K562 (cell line): ENCODE data around the gene MYADM. TPM values are rescaled to one million over a fixed set of nuclear protein-coding genes. Genes with fewer than 3 reads are reported as not detected.
A peak's percentile ranks its signal among the peaks of the same experiment; 100 is the strongest.

Experiments used
- BACH1 ChIP-seq: fragments of 200-800 bp; sonication (Bioruptor generic); IDR thresholded peaks from 2 replicates; pipeline ENCODE4 v1.6.1; 2016; ENCODE audit warnings: missing genetic modification characterization, missing compliant biosample characterization
- ELF1 ChIP-seq: fragments of 200-800 bp; sonication (Bioruptor generic); IDR thresholded peaks from 2 replicates; pipeline ENCODE4 v1.6.1; 2016; ENCODE audit warnings: missing genetic modification characterization, missing compliant biosample characterization
- HDAC8 ChIP-seq: fragments of 450-650 bp; IDR thresholded peaks from 2 replicates; pipeline ENCODE4 v1.6.1; 2016; ENCODE audit warnings: mild to moderate bottlenecking, missing genetic modification characterization, moderate library complexity, missing compliant biosample characterization
- KAT2B ChIP-seq: IDR thresholded peaks from one replicate; pipeline ENCODE4 v1.6.1; 2012; ENCODE audit warnings: low read depth, mild to moderate bottlenecking, control low read depth, inconsistent platforms, low read length, moderate library complexity
- MYBL2 ChIP-seq, 2 experiments: fragments of 450-650 bp in 1 of 2; sonication (generic) in 1 of 2; formaldehyde crosslinking in 1 of 2; IDR thresholded peaks; 2 replicates each; pipeline versions ENCODE4 v1.6.1 to v1.8.1; 2017 to 2022; ENCODE audit warnings: borderline replicate concordance in 1 of 2, inconsistent platforms in 1 of 2, low read depth in 1 of 2, mild to moderate bottlenecking in 1 of 2, missing genetic modification reagents in 1 of 2, moderate library complexity in 1 of 2
- POLR3A ChIP-seq: IDR thresholded peaks from 2 replicates; pipeline ENCODE4 v1.6.1; 2011; ENCODE audit warnings: borderline replicate concordance, mild to moderate bottlenecking, moderate library complexity; ENCODE audit not compliant: insufficient read length, insufficient read depth; ENCODE audit errors: extremely low read depth
- PRMT5 ChIP-seq: sonication (generic); formaldehyde crosslinking; IDR thresholded peaks from 2 replicates; pipeline ENCODE4 v1.5.0; 2020; ENCODE audit warnings: missing genetic modification reagents
- TCFL5 ChIP-seq: fragments of 250-450 bp; sonication (Bioruptor Pico); conservative IDR thresholded peaks from 2 replicates; pipeline ENCODE4 v1.6.1; 2021; ENCODE audit warnings: mild to moderate bottlenecking, moderate library complexity, matching md5 sums
- ZBTB12 ChIP-seq: fragments of 250-450 bp; sonication (Bioruptor Pico); IDR thresholded peaks from 2 replicates; pipeline ENCODE4 v1.4.0; 2020
- ZNF217 ChIP-seq: sonication (generic); formaldehyde crosslinking; IDR thresholded peaks from 2 replicates; pipeline ENCODE4 v1.8.0; 2022; ENCODE audit warnings: mild to moderate bottlenecking, missing genetic modification reagents
- ZNF316 ChIP-seq: fragments of 450-650 bp; IDR thresholded peaks from 2 replicates; pipeline ENCODE4 v1.6.1; 2016
- ZNF431 ChIP-seq: sonication (generic); formaldehyde crosslinking; IDR thresholded peaks from 2 replicates; pipeline ENCODE4 v1.8.0; 2022; ENCODE audit warnings: mild to moderate bottlenecking, missing genetic modification reagents
- polyA plus RNA-seq, 8 experiments: library from polyadenylated mRNA; depleted of rRNA in 4 of 8; stranded (reverse) in 5 of 8; unstranded in 3 of 8; fragments of >200 nt; fragmentation: Nextera tagmentation in 2 of 8; fragmentation: Illumina TruSeq in 1 of 8; extraction: Ambion mirVana in 2 of 8; extraction: Trizol in 1 of 8; gene quantifications; 2 replicates each; pipeline versions ENCODE4 v1.2.1 to v1.2.3, GENCODE V29; 2011 to 2014; ENCODE audit warnings: inconsistent platforms in 1 of 8, missing spikeins in 1 of 8
- total RNA-seq, 7 experiments: library from RNA; depleted of rRNA in 6 of 7; stranded (reverse); fragments of >200 nt in 6 of 7; fragmentation: Illumina TruSeq in 2 of 7; extraction: Trizol in 2 of 7; gene quantifications; 2 replicates each; pipeline versions ENCODE4 v1.2.1 to v1.2.3, GENCODE V29; 2011 to 2021; ENCODE audit warnings: low replicate concordance in 1 of 7
- TF ChIP-seq, protein P1 (sequence below): sonication (generic); formaldehyde crosslinking; IDR thresholded peaks from 2 replicates; pipeline ENCODE4 v1.8.0; 2022; ENCODE audit warnings: missing genetic modification reagents, mild to moderate bottlenecking, borderline replicate concordance
- TF ChIP-seq, protein P2 (sequence below): IDR thresholded peaks from 2 replicates; pipeline ENCODE4 v1.6.1; 2011; ENCODE audit warnings: borderline replicate concordance, low read depth, mild to moderate bottlenecking, moderate library complexity, low read length; ENCODE audit not compliant: insufficient read depth, poor library complexity, severe bottlenecking
- TF ChIP-seq, protein P3 (sequence below): IDR thresholded peaks from 3 replicates; pipeline ENCODE4 v1.6.1; 2011; ENCODE audit warnings: borderline replicate concordance, mild to moderate bottlenecking; ENCODE audit not compliant: insufficient read length, insufficient read depth
- TF ChIP-seq, protein P4 (sequence below): fragments of 250-450 bp; sonication (Bioruptor Pico); IDR thresholded peaks from 2 replicates; pipeline ENCODE4 v1.8.0; 2021; ENCODE audit warnings: borderline replicate concordance, mild to moderate bottlenecking, moderate library complexity; ENCODE audit not compliant: poor library complexity, severe bottlenecking
- TF ChIP-seq, protein P5 (sequence below): fragments of 450-650 bp; conservative IDR thresholded peaks from 2 replicates; pipeline ENCODE4 v1.6.1; 2016; ENCODE audit warnings: missing genetic modification characterization, low read depth, mild to moderate bottlenecking, control low read depth, missing compliant biosample characterization

Gene MYADM
- total and polyA plus RNA-seq, 9 of the 15 experiments (the other 6 are each of a cell fraction or from before 2014, with no cell fraction given) = 4.5 to 70.3 (median 14.4) TPM

GRCh38 chr19:53867225-53868090 lies at the start of gene MYADM (continued):
- TF ChIP-seq, protein P1, sequence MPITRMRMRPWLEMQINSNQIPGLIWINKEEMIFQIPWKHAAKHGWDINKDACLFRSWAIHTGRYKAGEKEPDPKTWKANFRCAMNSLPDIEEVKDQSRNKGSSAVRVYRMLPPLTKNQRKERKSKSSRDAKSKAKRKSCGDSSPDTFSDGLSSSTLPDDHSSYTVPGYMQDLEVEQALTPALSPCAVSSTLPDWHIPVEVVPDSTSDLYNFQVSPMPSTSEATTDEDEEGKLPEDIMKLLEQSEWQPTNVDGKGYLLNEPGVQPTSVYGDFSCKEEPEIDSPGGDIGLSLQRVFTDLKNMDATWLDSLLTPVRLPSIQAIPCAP (CRISPR knock-in tag) = no peak
- TF ChIP-seq ZNF217 (CRISPR knock-in tag) (no peak), TCFL5 (CRISPR knock-in tag) (no peak), ZNF316 (no peak), HDAC8 (tag) (no peak), BACH1 (tag) (no peak), KAT2B (no peak), ZNF431 (CRISPR knock-in tag) (no peak), POLR3A (no peak), ELF1 (tag) (peak; percentile 86), PRMT5 (CRISPR knock-in tag) (no peak), MYBL2 (IDR thresholded peaks at IDR 0.05; ENCODE audit: low read depth) (no peak), MYBL2 (CRISPR knock-in tag; IDR thresholded peaks at IDR 0.05; ENCODE audit: borderline replicate concordance) (no peak), ZBTB12 (CRISPR knock-in tag) (no peak)
- TF ChIP-seq, protein P2, sequence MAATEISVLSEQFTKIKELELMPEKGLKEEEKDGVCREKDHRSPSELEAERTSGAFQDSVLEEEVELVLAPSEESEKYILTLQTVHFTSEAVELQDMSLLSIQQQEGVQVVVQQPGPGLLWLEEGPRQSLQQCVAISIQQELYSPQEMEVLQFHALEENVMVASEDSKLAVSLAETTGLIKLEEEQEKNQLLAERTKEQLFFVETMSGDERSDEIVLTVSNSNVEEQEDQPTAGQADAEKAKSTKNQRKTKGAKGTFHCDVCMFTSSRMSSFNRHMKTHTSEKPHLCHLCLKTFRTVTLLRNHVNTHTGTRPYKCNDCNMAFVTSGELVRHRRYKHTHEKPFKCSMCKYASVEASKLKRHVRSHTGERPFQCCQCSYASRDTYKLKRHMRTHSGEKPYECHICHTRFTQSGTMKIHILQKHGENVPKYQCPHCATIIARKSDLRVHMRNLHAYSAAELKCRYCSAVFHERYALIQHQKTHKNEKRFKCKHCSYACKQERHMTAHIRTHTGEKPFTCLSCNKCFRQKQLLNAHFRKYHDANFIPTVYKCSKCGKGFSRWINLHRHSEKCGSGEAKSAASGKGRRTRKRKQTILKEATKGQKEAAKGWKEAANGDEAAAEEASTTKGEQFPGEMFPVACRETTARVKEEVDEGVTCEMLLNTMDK = no peak
- TF ChIP-seq, protein P3, sequence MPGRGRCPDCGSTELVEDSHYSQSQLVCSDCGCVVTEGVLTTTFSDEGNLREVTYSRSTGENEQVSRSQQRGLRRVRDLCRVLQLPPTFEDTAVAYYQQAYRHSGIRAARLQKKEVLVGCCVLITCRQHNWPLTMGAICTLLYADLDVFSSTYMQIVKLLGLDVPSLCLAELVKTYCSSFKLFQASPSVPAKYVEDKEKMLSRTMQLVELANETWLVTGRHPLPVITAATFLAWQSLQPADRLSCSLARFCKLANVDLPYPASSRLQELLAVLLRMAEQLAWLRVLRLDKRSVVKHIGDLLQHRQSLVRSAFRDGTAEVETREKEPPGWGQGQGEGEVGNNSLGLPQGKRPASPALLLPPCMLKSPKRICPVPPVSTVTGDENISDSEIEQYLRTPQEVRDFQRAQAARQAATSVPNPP = no peak
- TF ChIP-seq, protein P4, sequence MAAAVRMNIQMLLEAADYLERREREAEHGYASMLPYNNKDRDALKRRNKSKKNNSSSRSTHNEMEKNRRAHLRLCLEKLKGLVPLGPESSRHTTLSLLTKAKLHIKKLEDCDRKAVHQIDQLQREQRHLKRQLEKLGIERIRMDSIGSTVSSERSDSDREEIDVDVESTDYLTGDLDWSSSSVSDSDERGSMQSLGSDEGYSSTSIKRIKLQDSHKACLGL (CRISPR knock-in tag) = no peak
- TF ChIP-seq, protein P5, sequence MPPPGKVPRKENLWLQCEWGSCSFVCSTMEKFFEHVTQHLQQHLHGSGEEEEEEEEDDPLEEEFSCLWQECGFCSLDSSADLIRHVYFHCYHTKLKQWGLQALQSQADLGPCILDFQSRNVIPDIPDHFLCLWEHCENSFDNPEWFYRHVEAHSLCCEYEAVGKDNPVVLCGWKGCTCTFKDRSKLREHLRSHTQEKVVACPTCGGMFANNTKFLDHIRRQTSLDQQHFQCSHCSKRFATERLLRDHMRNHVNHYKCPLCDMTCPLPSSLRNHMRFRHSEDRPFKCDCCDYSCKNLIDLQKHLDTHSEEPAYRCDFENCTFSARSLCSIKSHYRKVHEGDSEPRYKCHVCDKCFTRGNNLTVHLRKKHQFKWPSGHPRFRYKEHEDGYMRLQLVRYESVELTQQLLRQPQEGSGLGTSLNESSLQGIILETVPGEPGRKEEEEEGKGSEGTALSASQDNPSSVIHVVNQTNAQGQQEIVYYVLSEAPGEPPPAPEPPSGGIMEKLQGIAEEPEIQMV (tag) = no peak
